OCI-LY7 (cell line): ENCODE results near the gene SLC19A1. TPM values are rescaled to one million over a fixed set of nuclear protein-coding genes. Genes with fewer than 3 reads are reported as not detected.

Source experiments
- BruUV-seq: library from RNA; stranded (reverse); fragments of 400-500 nt; replicated peaks from 2 replicates; lab custom pipeline; 2021; lab: Mats Ljungman, UMichigan
- CTCF ChIA-PET: fragments of 300-600 bp; sonication (Branson Sonifier 250); formaldehyde crosslinking; loops from one replicate; lab custom pipeline; 2022; ENCODE audit warnings: antibody characterized with exemption; ENCODE audit not compliant: unreplicated experiment; lab: Charles Lee
- POLR2A ChIA-PET: fragments of 300-600 bp; sonication (Branson Sonifier 250); formaldehyde crosslinking; loops from one replicate; lab custom pipeline; 2022; ENCODE audit warnings: antibody characterized with exemption; lab: Charles Lee
- DNase-seq: peaks from one replicate; pipeline ENCODE4 v3.0.0-alpha.2; 2015; ENCODE audit warnings: low spot score
- H2AFZ ChIP-seq: fragments of 200-600 bp; sonication (generic), shearing (Covaris generic); 2 replicates; pipeline ENCODE4 v1.6.1; 2014; ENCODE audit warnings: mild to moderate bottlenecking, antibody characterized with exemption, low read length, moderate library complexity
- H3K27ac ChIP-seq: fragments of 200-600 bp; sonication (generic); 2 replicates; pipeline ENCODE4 v1.5.1; 2014; ENCODE audit warnings: mixed run types, low read depth, mild to moderate bottlenecking, moderate library complexity, low read length, inconsistent platforms; ENCODE audit not compliant: poor library complexity, severe bottlenecking
- H3K36me3 ChIP-seq: fragments of 200-600 bp; sonication (generic); 2 replicates; pipeline ENCODE4 v1.6.1; 2014; ENCODE audit warnings: mild to moderate bottlenecking, antibody characterized with exemption, low read length, moderate library complexity, mixed read lengths; ENCODE audit not compliant: insufficient read depth
- H3K4me1 ChIP-seq: fragments of 200-600 bp; sonication (generic); 2 replicates; pipeline ENCODE4 v1.5.1; 2014; ENCODE audit warnings: mild to moderate bottlenecking, low read length; ENCODE audit not compliant: insufficient read depth, poor library complexity, severe bottlenecking
- H3K4me2 ChIP-seq: fragments of 200-600 bp; sonication (generic); 2 replicates; pipeline ENCODE4 v1.6.1; 2014; ENCODE audit warnings: mild to moderate bottlenecking, low read length
- H3K4me3 ChIP-seq: fragments of 200-600 bp; sonication (generic); 2 replicates; pipeline ENCODE4 v1.5.1; 2014; ENCODE audit warnings: mild to moderate bottlenecking, low read depth, low read length; ENCODE audit not compliant: poor library complexity, severe bottlenecking
- H3K79me2 ChIP-seq: fragments of 200-600 bp; sonication (generic); 2 replicates; pipeline ENCODE4 v1.6.1; 2016; ENCODE audit warnings: low read depth, mild to moderate bottlenecking, low read length, moderate library complexity, mixed read lengths; ENCODE audit not compliant: insufficient read depth
- H3K9me2 ChIP-seq: fragments of 200-600 bp; sonication (generic); 2 replicates; pipeline ENCODE4 v1.6.1; 2016; ENCODE audit warnings: mild to moderate bottlenecking, low read length, mixed read lengths; ENCODE audit not compliant: insufficient read depth
- H3K9me3 ChIP-seq: fragments of 200-600 bp; sonication (generic); 2 replicates; pipeline ENCODE4 v1.6.1; 2014; ENCODE audit warnings: mild to moderate bottlenecking, mixed run types, low read length, mixed read lengths
- H4K20me1 ChIP-seq: fragments of 200-600 bp; sonication (generic); 2 replicates; pipeline ENCODE4 v1.6.1; 2014; ENCODE audit warnings: mild to moderate bottlenecking, antibody characterized with exemption, low read length, moderate library complexity, mixed read lengths; ENCODE audit not compliant: insufficient read depth
- CTCF ChIP-seq: fragments of 200-600 bp; sonication (generic); conservative IDR thresholded peaks from 2 replicates; pipeline ENCODE4 v1.5.1; 2014; ENCODE audit warnings: mild to moderate bottlenecking, antibody characterized with exemption, low read length, moderate library complexity, mixed read lengths
- EZH2phosphoT487 ChIP-seq: fragments of 200-600 bp; sonication (generic); IDR thresholded peaks from 2 replicates; pipeline ENCODE4 v1.6.1; 2018; ENCODE audit warnings: low read depth, borderline replicate concordance, mild to moderate bottlenecking, mixed run types, antibody characterized with exemption, low read length, moderate library complexity, mixed read lengths
- intact Hi-C: fragments of 100-400 bp; cut with micrococcal nuclease; formaldehyde crosslinking; loops from one replicate; pipeline ENCODE4 v1.10.0; 2022; ENCODE audit not compliant: unreplicated experiment
- total RNA-seq, 2 experiments: library from RNA; depleted of rRNA in 1 of 2; stranded (reverse); fragments of >200 nt in 1 of 2; shearing (Covaris generic) in 1 of 2; gene quantifications; 2 replicates each; pipeline ENCODE4 v1.2.3, GENCODE V29; 2014 to 2022

SLC19A1 gene
- total RNA-seq, 2 experiments from 2014 or later = 17.9 to 41.2 TPM

GRCh38 chr21:45558044-45558721, 15.9 kb upstream of the SLC19A1 start:
- Histone ChIP-seq H3K4me3 (no peak overlapping the region), H3K4me1 (peaks cover 11% of the 10 kb centered on the region), H2AFZ (no peak overlapping the region), H3K79me2 (no peaks in the 10 kb centered on the region), H3K4me2 (no peak overlapping the region), H3K27ac (no peak overlapping the region), H3K9me3 (no peaks in the 10 kb centered on the region), H3K9me2 (no peaks in the 10 kb centered on the region), H3K36me3 (no peaks in the 10 kb centered on the region), H4K20me1 (no peaks in the 10 kb centered on the region)
- TF ChIP-seq CTCF = no peak
- TF ChIP-seq EZH2phosphoT487 = no peak
- no peak for DNase-seq
- no TSS peak for BruUV-seq
- intact Hi-C loops = loop anchor here (5.0 kb wide), 1 partner anchor 84 kb away; the partner anchor contains the start of gene PCBP3
- POLR2A ChIA-PET = no interaction called here
- CTCF ChIA-PET = no interaction called here

- Histone ChIP-seq H3K4me2 (no peak overlapping the region), H3K4me3 (no peak overlapping the region)
- intact Hi-C loops = loop anchor here (5.0 kb wide), 1 partner anchor 85 kb away; the partner anchor contains the start of gene PCBP3
These were observed 15.4 kb upstream of the SLC19A1 start for GRCh38 chr21:45557616-45558043.

More at GRCh38 chr21:45557616-45558043, 15.4 kb upstream of the SLC19A1 start:
- no peaks in the 10 kb centered on the region for H4K20me1 ChIP-seq
- no peaks in the 10 kb centered on the region for H3K36me3 ChIP-seq
- no peak overlapping the region for H3K27ac ChIP-seq
- TF ChIP-seq EZH2phosphoT487 (no peak), CTCF (no peak)
- no peak for DNase-seq
- BruUV-seq = no TSS peak
- H3K4me1 ChIP-seq = peaks cover 11% of the 10 kb centered on the region
- ChIA-PET CTCF (no interaction called here), POLR2A (no interaction called here)
- no peaks in the 10 kb centered on the region for H3K9me2 ChIP-seq
- H3K9me3 ChIP-seq = no peaks in the 10 kb centered on the region
- no peaks in the 10 kb centered on the region for H3K79me2 ChIP-seq
- no peak overlapping the region for H2AFZ ChIP-seq
